ENCODE measurements around the gene STX1A.

The STX1A gene

DNA sequence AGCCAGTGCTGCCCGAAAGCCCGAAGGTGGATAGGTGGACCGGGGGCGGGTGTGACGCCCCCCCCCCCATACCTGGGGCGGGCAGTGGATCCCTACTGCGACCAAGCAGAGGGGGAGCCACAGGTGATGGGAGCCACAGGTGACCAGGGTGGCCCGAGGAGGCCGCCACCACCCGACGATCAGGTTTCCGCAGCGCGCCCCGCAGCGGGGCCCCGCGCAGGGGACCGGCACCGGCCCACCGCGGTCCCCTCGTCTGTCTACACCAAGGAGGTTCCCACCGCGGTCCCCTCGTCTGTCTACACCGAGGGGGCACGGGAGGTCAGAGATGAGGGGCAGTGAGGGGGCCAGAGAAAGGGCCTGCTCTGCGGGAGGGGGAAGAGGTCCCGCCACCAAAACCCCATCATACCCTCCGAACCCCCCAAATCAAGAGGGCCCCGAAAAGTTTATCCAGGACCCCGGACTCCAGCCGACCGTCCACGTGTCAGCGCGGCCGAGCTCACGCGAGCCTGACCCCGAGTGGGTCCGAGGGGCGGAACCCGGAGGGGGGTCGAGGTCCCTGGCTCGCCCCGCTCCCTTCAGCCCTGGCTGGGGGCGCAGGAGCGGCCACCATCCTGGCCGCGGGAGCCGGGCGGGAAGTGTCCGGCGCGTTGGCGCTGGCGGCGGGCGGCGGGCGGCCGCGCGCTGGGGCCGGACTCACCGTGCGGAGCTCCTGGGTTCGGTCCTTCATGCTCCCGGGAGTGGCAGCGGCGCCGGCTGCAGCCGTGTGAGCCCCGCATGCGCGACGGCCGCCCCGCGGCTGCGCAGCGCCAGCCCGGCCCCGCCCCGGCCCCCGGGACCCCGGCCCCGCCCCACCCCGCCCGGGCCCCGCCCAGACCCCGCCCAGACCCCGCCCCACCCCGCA lies at the start of gene STX1A:
Gene STX1A, minus strand, starts transcription at position 765 of the 901 bp plus-strand sequence. Its CDS starts 38 bp downstream, at position 727.
- Mint-ChIP-seq H3K27ac (no peak within 1 kb of the TSS), H3K4me1 (ENCODE audit: low read depth) (peaks cover 41% of the 10 kb centered on the region), H3K27me3 (peaks cover 85% of the 10 kb centered on the region), H3K36me3 (ENCODE audit: low read depth) (no peaks in the 10 kb centered on the region), H3K4me3 (peak within 1 kb of the TSS; percentile 73), H3K9me3 (no peaks in the 10 kb centered on the region)
- intact Hi-C loops (cut with micrococcal nuclease) = loop anchor here (1.0 to 5.0 kb wide), 2 partner anchors 36 to 52 kb away; partner anchors contain the start of genes BUD23, DNAJC30 and VPS37D

DNA sequence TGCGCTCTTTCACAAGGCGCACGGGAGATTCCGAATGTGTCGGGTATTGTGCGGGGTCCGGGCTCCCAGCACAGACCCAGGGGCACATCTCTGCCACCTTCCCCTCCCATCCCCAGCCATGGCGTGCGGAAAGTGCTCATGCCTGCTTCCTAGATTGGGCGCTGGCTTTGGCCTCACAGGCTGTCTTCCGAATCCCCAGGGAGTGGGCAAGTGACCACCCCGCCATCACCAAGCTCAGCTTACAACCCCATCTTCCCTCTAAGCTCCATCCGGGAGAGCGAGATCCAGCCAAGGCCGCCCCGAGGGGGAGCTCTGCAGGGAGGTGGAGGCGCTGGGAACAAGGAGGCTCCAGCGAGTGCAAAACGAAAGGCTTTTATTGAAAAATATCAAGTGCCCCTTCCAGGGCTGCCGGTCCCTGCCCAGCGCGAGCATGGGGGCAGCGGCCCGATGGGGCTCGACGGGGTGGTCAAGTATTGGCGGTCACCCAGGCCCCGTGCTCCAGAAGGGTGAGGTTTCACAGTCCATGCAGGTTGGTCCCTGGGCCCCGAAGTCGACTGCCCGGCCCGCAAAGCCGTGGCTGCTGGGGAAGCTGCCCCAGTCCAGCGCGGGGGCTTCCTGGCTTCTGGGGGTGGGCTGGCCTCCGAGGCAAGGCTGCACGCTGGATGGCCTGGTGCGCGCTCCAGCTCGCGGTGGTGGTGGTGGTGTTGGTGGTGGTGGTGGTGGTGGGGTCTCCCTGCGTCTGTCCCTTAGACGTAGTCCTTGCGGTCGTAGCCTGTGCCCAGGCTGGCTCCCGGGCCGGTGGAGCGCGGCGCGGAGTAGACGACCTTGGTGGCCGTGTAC lies 49.4 kb upstream of the STX1A start:
- Mint-ChIP-seq H3K27ac (no peak overlapping the region), H3K36me3 (ENCODE audit: low read depth) (no peaks in the 10 kb centered on the region), H3K9me3 (no peaks in the 10 kb centered on the region), H3K27me3 (peaks cover 69% of the 10 kb centered on the region), H3K4me1 (ENCODE audit: low read depth) (peaks cover 19% of the 10 kb centered on the region), H3K4me3 (no peak overlapping the region)
- intact Hi-C loops (cut with micrococcal nuclease) = no loop called here

DNA sequence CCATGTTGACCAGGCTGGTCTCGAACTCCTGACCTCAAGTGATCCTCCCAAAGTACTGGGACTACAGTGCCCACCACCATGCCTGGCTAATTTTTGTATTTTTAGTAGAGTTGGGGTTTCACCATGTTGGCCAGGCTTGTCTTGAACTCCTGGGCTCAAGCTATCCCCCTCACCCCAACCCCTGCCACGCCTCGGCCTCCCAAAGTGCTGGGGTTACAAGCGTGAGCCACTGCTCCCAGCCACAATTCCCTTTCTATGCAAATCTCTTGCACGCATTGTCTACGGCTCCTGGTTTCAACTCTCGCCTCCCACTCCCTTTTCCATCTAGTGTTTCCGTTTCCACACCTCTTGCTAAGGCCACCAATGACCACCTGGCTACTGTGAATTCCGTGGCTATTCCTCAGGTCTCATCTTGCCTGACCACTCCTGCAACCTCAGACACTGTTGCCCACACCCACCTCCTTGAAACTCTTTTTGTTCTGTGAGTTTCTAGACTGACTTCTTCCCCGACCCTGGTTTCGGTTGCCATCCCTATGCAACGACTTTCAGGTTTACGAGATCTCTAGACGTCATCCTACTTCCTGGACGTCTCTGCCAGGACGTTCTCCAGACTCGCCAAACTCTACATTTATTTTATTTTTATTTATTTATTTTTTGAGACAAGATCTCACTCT lies 47.2 kb upstream of the STX1A start:
- Mint-ChIP-seq H3K4me3 (no peak overlapping the region), H3K4me1 (ENCODE audit: low read depth) (peaks cover 11% of the 10 kb centered on the region), H3K9me3 (no peaks in the 10 kb centered on the region), H3K36me3 (ENCODE audit: low read depth) (no peaks in the 10 kb centered on the region), H3K27me3 (peaks cover 67% of the 10 kb centered on the region), H3K27ac (no peak overlapping the region)
- intact Hi-C loops (cut with micrococcal nuclease) = no loop called here

DNA sequence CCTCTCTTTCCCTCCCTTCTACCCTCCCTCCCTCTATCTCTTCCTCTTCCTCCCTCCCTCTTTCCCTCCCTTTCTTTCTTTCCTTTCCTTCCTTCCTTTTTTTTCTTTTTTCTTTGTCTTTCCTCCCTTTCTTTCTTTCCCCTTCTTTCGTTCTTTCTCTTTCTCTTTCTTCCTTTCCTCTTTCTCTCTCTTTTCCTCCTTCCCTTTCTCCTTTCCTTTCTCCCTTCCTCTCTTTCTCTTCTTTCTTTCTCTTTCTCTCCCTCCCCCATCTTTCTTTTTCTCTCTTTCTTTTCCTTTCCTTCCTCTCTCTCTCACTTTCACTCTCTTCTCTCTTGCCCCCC lies 43.2 kb upstream of the STX1A start:
- Mint-ChIP-seq H3K4me1 (ENCODE audit: low read depth) (no peaks in the 10 kb centered on the region), H3K27me3 (peaks cover 35% of the 10 kb centered on the region), H3K27ac (no peak overlapping the region), H3K36me3 (ENCODE audit: low read depth) (no peaks in the 10 kb centered on the region), H3K9me3 (no peaks in the 10 kb centered on the region), H3K4me3 (no peak overlapping the region)
- intact Hi-C loops (cut with micrococcal nuclease) = no loop called here

DNA sequence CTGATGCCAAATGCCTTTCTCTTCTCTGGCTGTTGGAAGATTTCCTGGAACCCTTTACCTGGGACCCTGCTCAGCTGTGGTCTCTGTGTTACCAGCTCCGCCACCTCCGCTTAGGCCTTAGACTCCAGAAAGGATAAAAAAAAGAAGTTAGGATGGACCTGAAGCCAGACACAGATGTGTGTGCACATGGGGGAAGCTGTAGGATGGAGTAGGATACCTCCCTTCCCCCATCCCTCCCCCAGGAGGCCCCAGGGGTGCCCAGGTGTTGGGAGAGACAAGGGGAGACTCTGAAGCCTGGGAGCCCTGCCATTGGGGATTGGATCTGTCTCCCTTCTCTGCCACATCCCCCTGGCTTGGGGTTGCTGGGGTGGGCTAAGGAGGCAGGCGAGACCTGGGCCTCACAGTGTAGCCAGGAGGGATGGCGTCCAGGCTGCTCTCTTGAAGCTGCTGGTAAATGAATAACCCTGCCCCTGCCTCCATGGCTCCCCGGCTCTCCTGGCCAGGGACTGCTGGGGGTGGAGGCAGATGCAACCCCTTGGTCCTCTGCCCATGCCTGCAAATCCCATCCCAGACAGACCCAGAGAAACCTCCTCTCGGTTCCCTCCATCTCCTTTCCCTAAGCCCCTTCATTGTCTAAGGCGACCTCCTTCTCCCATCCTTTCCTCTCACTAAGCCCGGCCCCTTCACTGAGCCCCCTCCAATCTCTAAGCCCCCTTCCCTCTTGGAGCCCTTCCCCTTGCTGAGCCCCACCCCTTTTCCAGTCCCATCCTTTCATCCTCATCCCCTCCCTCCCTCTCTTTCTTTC lies 42.6 kb upstream of the STX1A start:
- H3K27ac Mint-ChIP-seq = no peak overlapping the region
- no peak overlapping the region for H3K4me3 Mint-ChIP-seq
- H3K36me3 Mint-ChIP-seq (ENCODE audit: low read depth) = no peaks in the 10 kb centered on the region
- intact Hi-C loops (cut with micrococcal nuclease) = no loop called here
- no peaks in the 10 kb centered on the region for H3K4me1 Mint-ChIP-seq (ENCODE audit: low read depth)
- H3K27me3 Mint-ChIP-seq = peaks cover 34% of the 10 kb centered on the region
- no peaks in the 10 kb centered on the region for H3K9me3 Mint-ChIP-seq

DNA sequence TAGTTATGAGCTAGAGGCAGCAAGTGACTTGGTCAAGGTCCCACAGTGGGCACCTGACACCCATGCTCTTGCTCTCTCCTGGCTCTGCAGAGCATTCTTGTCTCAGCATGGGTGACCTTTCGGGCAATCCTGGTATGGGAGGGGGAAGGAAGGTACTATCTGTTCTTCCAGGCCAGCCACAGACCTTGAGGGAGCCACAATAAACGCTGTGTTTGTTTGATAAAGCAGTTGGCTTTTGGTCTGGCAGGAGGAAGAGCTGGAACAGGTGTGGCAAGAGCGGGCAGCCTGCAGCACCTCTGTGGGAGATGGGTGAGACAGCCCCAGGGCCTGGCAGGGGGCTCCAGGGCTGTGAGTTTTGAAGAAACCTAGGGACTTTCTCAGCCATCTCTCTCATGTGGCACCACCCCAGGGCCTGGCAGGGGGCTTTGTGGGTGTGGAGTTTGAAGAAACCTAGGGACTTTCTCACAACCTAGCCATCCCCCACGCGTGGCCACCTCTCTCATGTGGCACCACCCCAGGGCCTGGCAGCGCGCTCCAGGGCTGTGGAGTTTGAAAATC lies 39.2 kb upstream of the STX1A start:
- intact Hi-C loops (cut with micrococcal nuclease) = no loop called here
- H3K4me1 Mint-ChIP-seq (ENCODE audit: low read depth) = no peaks in the 10 kb centered on the region
- no peak overlapping the region for H3K27ac Mint-ChIP-seq
- H3K27me3 Mint-ChIP-seq = peaks cover 24% of the 10 kb centered on the region
- no peak overlapping the region for H3K4me3 Mint-ChIP-seq
- no peaks in the 10 kb centered on the region for H3K9me3 Mint-ChIP-seq
- no peaks in the 10 kb centered on the region for H3K36me3 Mint-ChIP-seq (ENCODE audit: low read depth)

DNA sequence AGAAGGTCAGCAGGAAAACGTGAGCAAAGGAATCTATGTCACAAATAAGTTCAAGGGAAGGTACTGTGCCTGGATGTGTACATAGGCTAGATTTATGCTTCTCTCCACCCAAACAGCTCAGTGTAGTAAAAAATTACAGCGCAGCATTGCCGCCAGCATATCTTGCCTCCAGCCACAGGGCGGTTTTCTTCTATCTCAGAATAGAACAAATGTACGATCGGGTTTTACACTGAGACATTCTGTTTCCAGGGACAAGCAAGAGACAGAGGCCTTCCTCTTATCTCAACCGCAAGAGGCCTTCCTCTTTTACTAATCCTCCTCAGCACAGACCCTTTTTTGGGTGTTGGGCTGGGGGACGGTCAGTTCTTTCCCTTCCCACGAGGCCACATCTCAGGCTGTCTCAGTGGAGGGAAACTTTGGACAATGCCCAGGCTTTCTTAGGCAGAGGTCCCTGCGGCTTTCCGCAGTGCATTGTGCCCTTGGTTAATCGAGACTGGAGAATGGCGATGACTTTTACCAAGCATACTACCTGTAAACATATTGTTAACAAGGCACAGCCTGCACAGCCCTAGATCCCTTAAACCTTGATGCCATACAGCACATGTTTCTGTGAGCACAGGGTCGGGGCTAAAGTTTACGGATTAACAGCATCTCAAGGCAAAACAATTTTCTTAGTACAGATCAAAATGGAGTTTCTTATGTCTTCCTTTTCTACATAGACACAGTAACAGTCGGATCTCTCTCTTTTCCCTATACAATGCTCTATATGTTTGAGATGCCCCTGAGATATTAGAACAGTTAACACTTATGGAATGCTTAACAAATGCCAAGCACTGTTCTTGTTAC lies 30.7 kb upstream of the STX1A start:
- Mint-ChIP-seq H3K9me3 (no peaks in the 10 kb centered on the region), H3K4me3 (no peak overlapping the region), H3K36me3 (ENCODE audit: low read depth) (no peaks in the 10 kb centered on the region), H3K27ac (no peak overlapping the region), H3K27me3 (peaks cover 17% of the 10 kb centered on the region), H3K4me1 (ENCODE audit: low read depth) (peaks cover 21% of the 10 kb centered on the region)
- intact Hi-C loops (cut with micrococcal nuclease) = loop anchor here (10.0 kb wide), 1 partner anchor 105 kb away; no protein-coding TSS in a partner anchor

DNA sequence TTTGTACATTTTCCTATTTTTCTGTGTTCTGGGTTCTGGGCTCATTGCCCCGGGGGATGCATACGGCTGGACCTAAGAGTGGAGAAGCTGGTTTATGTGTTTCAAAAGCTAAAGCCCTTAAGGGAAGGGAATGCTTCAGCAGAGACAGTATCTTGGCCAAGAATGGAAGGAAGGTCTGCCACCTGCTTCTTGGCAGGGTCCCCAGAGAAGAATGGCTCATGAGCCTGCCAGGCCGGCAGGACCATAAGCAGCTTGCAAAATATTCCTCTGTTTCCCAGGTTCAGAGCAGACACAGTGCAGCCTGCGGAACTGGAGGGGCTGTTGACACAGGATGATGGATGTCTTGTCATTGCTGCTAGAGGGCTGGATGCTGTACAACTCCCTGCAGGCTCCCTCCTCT lies 26.9 kb upstream of the STX1A start:
- Mint-ChIP-seq H3K9me3 (no peaks in the 10 kb centered on the region), H3K4me1 (ENCODE audit: low read depth) (peaks cover 21% of the 10 kb centered on the region), H3K36me3 (ENCODE audit: low read depth) (no peaks in the 10 kb centered on the region), H3K27ac (no peak overlapping the region), H3K4me3 (no peak overlapping the region), H3K27me3 (peaks cover 40% of the 10 kb centered on the region)
- intact Hi-C loops (cut with micrococcal nuclease) = loop anchor here (10.0 kb wide), 1 partner anchor 108 kb away; no protein-coding TSS in a partner anchor

DNA sequence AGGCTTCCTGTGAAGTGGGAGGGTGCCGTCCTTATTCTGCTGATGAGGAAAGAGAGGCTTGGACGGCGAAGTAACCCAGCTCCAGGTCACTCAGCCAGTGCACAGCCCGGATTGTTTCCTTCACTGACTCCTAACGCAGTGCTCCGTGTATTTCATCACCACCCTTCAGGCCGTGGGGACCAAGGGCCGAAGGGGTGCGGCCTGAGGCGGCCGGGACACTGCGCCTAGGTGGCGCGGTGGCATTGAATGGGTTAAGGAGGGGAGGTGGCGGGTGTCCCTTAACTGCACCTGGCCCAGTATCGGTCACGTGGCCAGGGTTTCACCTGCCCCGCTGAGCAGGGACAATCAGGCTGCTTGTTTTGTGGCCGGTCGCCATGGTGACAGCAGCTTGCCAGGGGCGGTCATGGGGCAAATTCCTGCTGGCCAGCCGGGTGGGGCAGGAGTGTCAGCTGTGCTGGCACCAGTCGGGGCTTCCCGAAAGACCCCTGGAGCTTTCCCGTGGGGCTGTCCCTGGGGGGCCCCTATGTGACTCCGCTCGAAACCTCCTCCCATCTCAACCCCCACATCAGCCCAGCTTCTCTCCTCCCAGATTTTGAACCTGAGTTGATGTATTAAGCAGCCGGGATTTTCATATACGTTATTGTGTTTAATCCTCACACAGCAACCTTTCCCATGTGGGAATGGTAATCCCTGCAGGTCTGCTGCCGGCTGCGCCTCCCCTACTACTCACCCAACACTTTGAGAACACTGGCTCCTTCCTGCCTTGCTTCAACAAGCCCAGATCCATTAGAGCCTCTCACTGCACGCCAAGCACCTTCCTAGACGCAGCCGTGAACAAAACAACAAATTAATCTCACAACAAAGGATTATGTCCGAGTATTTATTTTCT lies 23.5 kb upstream of the STX1A start:
- Mint-ChIP-seq H3K9me3 (no peaks in the 10 kb centered on the region), H3K4me1 (ENCODE audit: low read depth) (peaks cover 12% of the 10 kb centered on the region), H3K4me3 (no peak overlapping the region), H3K36me3 (ENCODE audit: low read depth) (peaks cover 5% of the 10 kb centered on the region), H3K27ac (no peak overlapping the region), H3K27me3 (peaks cover 45% of the 10 kb centered on the region)
- intact Hi-C loops (cut with micrococcal nuclease) = loop anchor here (10.0 kb wide), 1 partner anchor 112 kb away; no protein-coding TSS in a partner anchor

DNA sequence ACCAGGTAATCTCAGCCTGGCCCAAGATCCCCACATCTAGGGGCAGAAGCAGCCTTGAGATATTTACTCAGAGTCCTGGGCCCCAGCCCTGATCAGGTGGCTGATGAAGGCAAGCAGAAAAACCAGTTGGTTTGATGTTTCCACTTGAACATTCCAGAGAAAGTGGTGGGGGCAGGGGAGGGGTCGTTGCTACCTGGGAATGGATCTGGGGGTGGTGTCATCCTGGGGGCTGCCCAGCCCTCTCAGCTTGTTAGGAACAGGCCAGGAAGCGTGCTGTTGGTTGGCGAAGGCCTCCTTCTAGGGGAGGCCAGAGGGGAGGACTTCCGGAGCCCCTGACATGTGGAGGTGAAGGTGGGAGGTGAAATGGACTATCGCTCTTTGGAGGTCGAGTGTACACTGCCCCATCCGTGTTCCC lies 22.9 kb upstream of the STX1A start:
- H3K36me3 Mint-ChIP-seq (ENCODE audit: low read depth) = peaks cover 12% of the 10 kb centered on the region
- H3K4me1 Mint-ChIP-seq (ENCODE audit: low read depth) = peaks cover 18% of the 10 kb centered on the region
- no peaks in the 10 kb centered on the region for H3K9me3 Mint-ChIP-seq
- no peak overlapping the region for H3K4me3 Mint-ChIP-seq
- H3K27ac Mint-ChIP-seq = no peak overlapping the region
- H3K27me3 Mint-ChIP-seq = peaks cover 45% of the 10 kb centered on the region
- intact Hi-C loops (cut with micrococcal nuclease) = loop anchor here (10.0 kb wide), 1 partner anchor 112 kb away; no protein-coding TSS in a partner anchor

DNA sequence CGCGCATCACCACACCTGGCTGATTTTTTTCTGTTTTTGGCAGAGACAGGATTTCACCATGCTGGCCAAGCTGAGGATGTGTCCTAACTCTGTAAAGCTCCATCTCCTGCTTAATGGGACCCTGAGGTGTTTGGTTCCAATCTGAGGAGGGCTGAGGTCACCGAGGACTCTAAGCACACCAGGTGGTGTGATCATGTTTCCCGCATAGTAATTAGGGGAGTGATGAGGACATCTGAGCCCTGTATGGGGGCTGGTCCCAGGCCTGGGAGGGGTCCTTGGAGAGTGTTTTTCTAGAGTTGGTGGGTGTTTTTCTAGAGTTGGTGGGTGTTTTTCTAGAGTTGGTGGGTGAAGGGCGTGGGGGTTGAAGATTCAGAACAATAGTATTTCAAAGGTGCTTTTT lies 22.1 kb upstream of the STX1A start:
- H3K27ac Mint-ChIP-seq = no peak overlapping the region
- H3K4me3 Mint-ChIP-seq = no peak overlapping the region
- H3K36me3 Mint-ChIP-seq (ENCODE audit: low read depth) = peaks cover 19% of the 10 kb centered on the region
- no peaks in the 10 kb centered on the region for H3K9me3 Mint-ChIP-seq
- peaks cover 42% of the 10 kb centered on the region for H3K27me3 Mint-ChIP-seq
- intact Hi-C loops (cut with micrococcal nuclease) = loop anchor here (10.0 kb wide), 1 partner anchor 113 kb away; no protein-coding TSS in a partner anchor
- H3K4me1 Mint-ChIP-seq (ENCODE audit: low read depth) = peaks cover 26% of the 10 kb centered on the region

All from dendritic cell treated with granulocyte-macrophage colony-stimulating factor and Interleukin-4, amounts not matched to agents 40 ng/mL and 50 ng/mL, for 4 days (primary cell).